WTC11 (cell line): ENCODE results near the gene FBXO41.

Source experiments
- AFF4 ChIP-seq: sonication (generic); formaldehyde crosslinking; IDR thresholded peaks from 2 replicates; pipeline ENCODE4 v1.8.1; 2023; ENCODE audit warnings: mild to moderate bottlenecking, missing genetic modification reagents, borderline replicate concordance
- ARID4B ChIP-seq: sonication (generic); formaldehyde crosslinking; IDR thresholded peaks from 2 replicates; pipeline ENCODE4 v1.8.0; 2023; ENCODE audit warnings: missing genetic modification reagents, mild to moderate bottlenecking, borderline replicate concordance
- ATF1 ChIP-seq: sonication (generic); formaldehyde crosslinking; IDR thresholded peaks from 2 replicates; pipeline ENCODE4 v1.8.1; 2023; ENCODE audit warnings: mild to moderate bottlenecking, moderate library complexity, missing genetic modification reagents
- ATF3 ChIP-seq: sonication (generic); formaldehyde crosslinking; conservative IDR thresholded peaks from 2 replicates; pipeline ENCODE4 v1.8.1; 2022; ENCODE audit warnings: mild to moderate bottlenecking, missing genetic modification reagents
- GRHL2 ChIP-seq: fragments of 250-450 bp; sonication (Bioruptor Pico); IDR thresholded peaks from 2 replicates; pipeline ENCODE4 v1.8.0; 2022; ENCODE audit warnings: mild to moderate bottlenecking, moderate library complexity; ENCODE audit not compliant: insufficient replicate concordance, severe bottlenecking
- JUN ChIP-seq: sonication (generic); formaldehyde crosslinking; IDR thresholded peaks from 2 replicates; pipeline ENCODE4 v1.8.0; 2023; ENCODE audit warnings: mild to moderate bottlenecking, missing genetic modification reagents
- MAX ChIP-seq: sonication (generic); formaldehyde crosslinking; IDR thresholded peaks from 2 replicates; pipeline ENCODE4 v1.8.0; 2022; ENCODE audit warnings: mild to moderate bottlenecking, missing genetic modification reagents
- NFYB ChIP-seq: sonication (generic); formaldehyde crosslinking; conservative IDR thresholded peaks from 2 replicates; pipeline ENCODE4 v1.8.0; 2022; ENCODE audit warnings: low read depth, missing genetic modification reagents
- SMAD4 ChIP-seq: sonication (generic); formaldehyde crosslinking; IDR thresholded peaks from 2 replicates; pipeline ENCODE4 v1.8.0; 2022; ENCODE audit warnings: mild to moderate bottlenecking, missing genetic modification reagents
- SOX15 ChIP-seq: fragments of 250-450 bp; sonication (Bioruptor Pico); IDR thresholded peaks from 2 replicates; pipeline ENCODE4 v1.9.0; 2021; ENCODE audit warnings: mild to moderate bottlenecking
- TEAD1 ChIP-seq: sonication (generic); formaldehyde crosslinking; IDR thresholded peaks from 2 replicates; pipeline ENCODE4 v1.8.0; 2022; ENCODE audit warnings: mild to moderate bottlenecking, missing genetic modification reagents
- USF1 ChIP-seq: sonication (generic); formaldehyde crosslinking; IDR thresholded peaks from 2 replicates; pipeline ENCODE4 v1.8.0; 2022; ENCODE audit warnings: mild to moderate bottlenecking, missing genetic modification reagents
- ZNF317 ChIP-seq: sonication (generic); formaldehyde crosslinking; IDR thresholded peaks from 2 replicates; pipeline ENCODE4 v1.8.1; 2023; ENCODE audit warnings: low read depth, mild to moderate bottlenecking, moderate library complexity, missing genetic modification reagents, borderline replicate concordance
- TF ChIP-seq, protein P1 (sequence below): fragments of 200-600 bp; IDR thresholded peaks from 2 replicates; pipeline ENCODE4 v1.8.0; 2022; ENCODE audit warnings: antibody characterized with exemption

DNA sequence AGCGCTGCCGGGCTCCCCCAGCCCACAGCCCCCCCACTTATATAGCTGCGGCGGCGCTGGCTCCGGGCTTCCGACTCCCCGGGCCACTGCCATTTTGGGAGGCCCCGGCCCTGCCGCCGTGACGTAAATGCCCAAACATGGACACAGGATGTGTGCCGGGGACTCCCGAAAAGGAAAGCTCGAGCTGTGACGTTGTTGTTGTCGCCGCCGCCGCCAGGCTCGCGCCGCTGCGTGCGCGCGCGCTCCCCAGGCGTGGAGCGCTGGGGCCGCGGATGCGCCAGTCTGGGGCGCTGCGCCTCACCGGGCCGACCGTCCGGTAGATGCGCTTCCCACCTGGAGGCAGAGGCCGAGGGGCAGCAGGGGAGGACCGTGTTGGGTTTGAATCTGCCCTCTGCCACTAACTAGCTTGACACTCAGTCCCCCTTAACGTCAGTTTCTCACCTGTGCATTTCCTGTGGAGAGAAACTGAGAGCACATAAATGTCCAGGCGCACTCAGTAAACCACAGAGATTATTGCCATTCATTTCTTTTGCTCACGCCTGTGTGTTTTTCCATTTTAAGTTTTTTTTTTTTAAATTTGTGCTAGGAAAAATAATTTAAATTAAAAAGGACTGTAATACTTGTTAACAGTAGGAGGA lies 9.4 kb upstream of the FBXO41 start, which contains the start of gene EGR4:
- TF ChIP-seq TEAD1 (no peak), NFYB (CRISPR knock-in tag) (no peak), ATF3 (CRISPR knock-in tag) (no peak), ARID4B (no peak), GRHL2 (CRISPR knock-in tag) (no peak), SOX15 (no peak), AFF4 (CRISPR knock-in tag) (no peak), JUN (CRISPR knock-in tag) (no peak), MAX (CRISPR knock-in tag) (no peak), USF1 (CRISPR knock-in tag) (no peak), SMAD4 (no peak), ZNF317 (CRISPR knock-in tag) (no peak), ATF1 (CRISPR knock-in tag) (no peak)
- TF ChIP-seq, protein P1, sequence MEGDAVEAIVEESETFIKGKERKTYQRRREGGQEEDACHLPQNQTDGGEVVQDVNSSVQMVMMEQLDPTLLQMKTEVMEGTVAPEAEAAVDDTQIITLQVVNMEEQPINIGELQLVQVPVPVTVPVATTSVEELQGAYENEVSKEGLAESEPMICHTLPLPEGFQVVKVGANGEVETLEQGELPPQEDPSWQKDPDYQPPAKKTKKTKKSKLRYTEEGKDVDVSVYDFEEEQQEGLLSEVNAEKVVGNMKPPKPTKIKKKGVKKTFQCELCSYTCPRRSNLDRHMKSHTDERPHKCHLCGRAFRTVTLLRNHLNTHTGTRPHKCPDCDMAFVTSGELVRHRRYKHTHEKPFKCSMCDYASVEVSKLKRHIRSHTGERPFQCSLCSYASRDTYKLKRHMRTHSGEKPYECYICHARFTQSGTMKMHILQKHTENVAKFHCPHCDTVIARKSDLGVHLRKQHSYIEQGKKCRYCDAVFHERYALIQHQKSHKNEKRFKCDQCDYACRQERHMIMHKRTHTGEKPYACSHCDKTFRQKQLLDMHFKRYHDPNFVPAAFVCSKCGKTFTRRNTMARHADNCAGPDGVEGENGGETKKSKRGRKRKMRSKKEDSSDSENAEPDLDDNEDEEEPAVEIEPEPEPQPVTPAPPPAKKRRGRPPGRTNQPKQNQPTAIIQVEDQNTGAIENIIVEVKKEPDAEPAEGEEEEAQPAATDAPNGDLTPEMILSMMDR = no peak
